ENCODE measurements around the gene CIB4. TPM values are rescaled to one million over a fixed set of nuclear protein-coding genes. Genes with fewer than 3 reads are reported as not detected.
"Not testable (repeated sequence)": the region's sequence is repeated elsewhere in the genome, so short reads cannot be mapped to it uniquely, and the experiment has no call there.

CIB4 gene
- total RNA-seq, 1 donor from 2014 or later: not detected

DNA sequence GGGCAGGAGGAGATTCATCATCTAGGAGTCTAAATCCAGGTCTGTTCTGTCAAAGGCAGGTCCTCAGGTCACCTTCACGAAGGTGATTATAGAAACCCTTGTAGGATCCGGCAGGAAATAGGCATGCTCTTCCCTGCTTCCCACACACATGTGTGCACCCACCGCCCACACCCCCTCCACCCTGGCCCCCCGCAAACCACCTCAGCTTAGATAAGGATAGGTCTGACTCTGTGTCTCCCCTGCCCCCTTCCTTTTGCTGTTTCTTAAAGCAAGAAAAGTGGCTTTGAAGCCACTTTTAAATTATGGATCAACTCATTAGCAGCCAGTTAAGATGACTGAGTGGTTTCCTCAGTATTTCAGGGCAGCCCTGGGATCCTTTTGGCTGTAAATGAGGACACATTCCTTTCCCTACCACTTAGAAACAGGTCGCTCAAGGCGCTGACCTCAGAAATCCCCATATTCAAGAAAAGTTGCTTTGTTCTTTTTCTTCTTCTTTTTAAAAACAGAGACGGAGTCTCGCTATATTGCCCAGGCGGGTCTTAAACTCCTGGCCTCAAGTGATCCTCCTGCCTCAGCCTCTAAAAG lies 14.5 kb upstream of the CIB4 start:
- no peak overlapping the region for H3K4me3 Mint-ChIP-seq (ENCODE audit: unreplicated experiment)
- H3K36me3 Mint-ChIP-seq (ENCODE audit: low read depth): peaks cover 2% of the 10 kb centered on the region
- no peak overlapping the region for H3K27ac Mint-ChIP-seq (ENCODE audit: unreplicated experiment)
- H3K9me3 Mint-ChIP-seq (ENCODE audit: low read depth): peaks cover 10% of the 10 kb centered on the region
- peak; percentile 15 for DNase-seq (ENCODE audit: low spot score)
- H3K4me1 Mint-ChIP-seq (ENCODE audit: low read depth): peaks cover 5% of the 10 kb centered on the region
- TF ChIP-seq, protein P1, sequence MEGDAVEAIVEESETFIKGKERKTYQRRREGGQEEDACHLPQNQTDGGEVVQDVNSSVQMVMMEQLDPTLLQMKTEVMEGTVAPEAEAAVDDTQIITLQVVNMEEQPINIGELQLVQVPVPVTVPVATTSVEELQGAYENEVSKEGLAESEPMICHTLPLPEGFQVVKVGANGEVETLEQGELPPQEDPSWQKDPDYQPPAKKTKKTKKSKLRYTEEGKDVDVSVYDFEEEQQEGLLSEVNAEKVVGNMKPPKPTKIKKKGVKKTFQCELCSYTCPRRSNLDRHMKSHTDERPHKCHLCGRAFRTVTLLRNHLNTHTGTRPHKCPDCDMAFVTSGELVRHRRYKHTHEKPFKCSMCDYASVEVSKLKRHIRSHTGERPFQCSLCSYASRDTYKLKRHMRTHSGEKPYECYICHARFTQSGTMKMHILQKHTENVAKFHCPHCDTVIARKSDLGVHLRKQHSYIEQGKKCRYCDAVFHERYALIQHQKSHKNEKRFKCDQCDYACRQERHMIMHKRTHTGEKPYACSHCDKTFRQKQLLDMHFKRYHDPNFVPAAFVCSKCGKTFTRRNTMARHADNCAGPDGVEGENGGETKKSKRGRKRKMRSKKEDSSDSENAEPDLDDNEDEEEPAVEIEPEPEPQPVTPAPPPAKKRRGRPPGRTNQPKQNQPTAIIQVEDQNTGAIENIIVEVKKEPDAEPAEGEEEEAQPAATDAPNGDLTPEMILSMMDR (IDR thresholded peaks at IDR 0.05): no peak
- H3K27me3 Mint-ChIP-seq (ENCODE audit: low read depth): peaks cover 6% of the 10 kb centered on the region

DNA sequence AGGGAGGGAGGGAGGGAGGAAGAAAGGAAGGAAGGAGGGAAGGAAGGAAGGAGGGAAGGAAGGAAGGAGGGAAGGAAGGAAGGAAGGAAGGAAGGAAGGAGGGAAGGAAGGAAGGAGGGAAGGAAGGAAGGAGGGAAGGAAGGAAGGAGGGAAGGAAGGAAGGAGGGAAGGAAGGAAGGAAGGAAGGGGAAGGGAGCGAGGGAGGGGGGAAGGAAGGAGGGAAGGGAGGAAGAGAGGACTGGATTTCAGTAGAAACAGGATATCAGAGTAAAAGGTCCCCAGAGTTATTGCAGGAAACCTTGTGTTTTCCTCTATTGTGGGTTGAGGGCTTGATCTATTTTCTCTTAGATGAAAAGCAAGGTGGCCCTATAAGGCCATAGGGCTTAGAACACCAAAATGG lies 14.0 kb upstream of the CIB4 start:
- DNase-seq (ENCODE audit: low spot score); H3K9me3 Mint-ChIP-seq (ENCODE audit: low read depth); H3K36me3 Mint-ChIP-seq (ENCODE audit: low read depth); H3K27ac Mint-ChIP-seq (ENCODE audit: unreplicated experiment); H3K4me3 Mint-ChIP-seq (ENCODE audit: unreplicated experiment); H3K4me1 Mint-ChIP-seq (ENCODE audit: low read depth): not testable (repeated sequence)
- peaks cover 11% of the 10 kb centered on the region for H3K27me3 Mint-ChIP-seq (ENCODE audit: low read depth)

DNA sequence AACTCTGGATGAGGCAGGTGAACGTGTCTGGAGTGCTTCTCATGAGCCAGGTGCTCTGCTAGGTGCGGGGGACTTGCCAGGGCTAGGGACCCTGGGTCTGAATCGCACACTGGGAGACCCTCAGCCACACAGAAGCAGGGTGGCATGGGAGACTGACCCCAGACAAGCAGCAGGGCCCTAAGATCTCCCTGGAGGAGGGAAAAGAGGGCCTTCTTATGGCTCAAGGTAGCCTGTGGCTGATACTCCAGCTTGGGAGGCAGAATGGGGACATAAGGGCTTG lies 12.8 kb upstream of the CIB4 start:
- H3K27me3 Mint-ChIP-seq (ENCODE audit: low read depth): peaks cover 16% of the 10 kb centered on the region
- H3K27ac Mint-ChIP-seq (ENCODE audit: unreplicated experiment): no peak overlapping the region
- TF ChIP-seq, protein P1 (IDR thresholded peaks at IDR 0.05): no peak
- H3K4me3 Mint-ChIP-seq (ENCODE audit: unreplicated experiment): no peak overlapping the region
- peaks cover 8% of the 10 kb centered on the region for H3K4me1 Mint-ChIP-seq (ENCODE audit: low read depth)
- H3K36me3 Mint-ChIP-seq (ENCODE audit: low read depth): no peaks in the 10 kb centered on the region
- DNase-seq (ENCODE audit: low spot score): no peak
- H3K9me3 Mint-ChIP-seq (ENCODE audit: low read depth): no peaks in the 10 kb centered on the region

DNA sequence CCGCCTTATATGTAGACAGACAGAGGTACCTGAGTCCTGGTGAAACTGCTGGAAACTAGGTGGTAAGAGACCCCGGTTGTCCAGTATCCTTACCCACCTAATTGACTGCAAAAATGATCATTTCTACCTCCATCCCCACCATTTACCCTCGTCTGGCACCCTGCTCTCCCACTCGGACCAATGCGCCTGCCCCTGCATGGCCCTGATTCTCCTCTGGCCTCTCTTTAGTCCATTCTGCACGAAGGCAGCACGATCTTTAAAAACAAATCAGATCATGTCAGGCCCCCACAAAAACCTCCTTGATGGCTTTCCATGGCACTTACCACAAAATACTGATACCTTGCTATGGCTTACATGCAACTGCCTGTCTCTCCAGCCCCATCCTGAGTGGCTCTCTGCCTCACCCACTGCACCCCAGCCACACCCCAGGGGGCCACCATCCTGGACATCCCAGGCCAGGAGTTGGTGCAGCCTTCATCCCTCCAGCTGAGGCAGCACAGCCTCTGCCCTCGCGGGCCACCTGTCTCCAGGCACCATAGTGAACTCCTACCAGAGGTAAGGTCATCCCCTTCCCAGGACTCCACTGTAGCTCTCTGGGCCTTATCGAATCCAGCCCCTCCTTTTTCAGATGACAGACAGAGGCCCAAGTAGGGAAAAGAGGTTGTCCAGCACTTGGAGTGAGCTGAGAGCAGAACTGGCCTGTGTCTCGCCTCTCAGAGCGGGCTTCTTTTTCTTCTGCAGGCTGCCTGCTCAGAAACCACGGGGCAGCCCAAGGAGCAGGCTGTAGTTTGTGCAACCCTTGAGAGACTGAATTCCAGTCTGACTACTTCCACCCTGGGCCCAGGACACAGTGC lies 12.3 kb upstream of the CIB4 start:
- peak; percentile 60 for DNase-seq (ENCODE audit: low spot score)
- no peak overlapping the region for H3K27ac Mint-ChIP-seq (ENCODE audit: unreplicated experiment)
- TF ChIP-seq, protein P1 (IDR thresholded peaks at IDR 0.05): no peak
- H3K36me3 Mint-ChIP-seq (ENCODE audit: low read depth): no peaks in the 10 kb centered on the region
- peaks cover 8% of the 10 kb centered on the region for H3K4me1 Mint-ChIP-seq (ENCODE audit: low read depth)
- no peaks in the 10 kb centered on the region for H3K9me3 Mint-ChIP-seq (ENCODE audit: low read depth)
- peaks cover 16% of the 10 kb centered on the region for H3K27me3 Mint-ChIP-seq (ENCODE audit: low read depth)
- no peak overlapping the region for H3K4me3 Mint-ChIP-seq (ENCODE audit: unreplicated experiment)

DNA sequence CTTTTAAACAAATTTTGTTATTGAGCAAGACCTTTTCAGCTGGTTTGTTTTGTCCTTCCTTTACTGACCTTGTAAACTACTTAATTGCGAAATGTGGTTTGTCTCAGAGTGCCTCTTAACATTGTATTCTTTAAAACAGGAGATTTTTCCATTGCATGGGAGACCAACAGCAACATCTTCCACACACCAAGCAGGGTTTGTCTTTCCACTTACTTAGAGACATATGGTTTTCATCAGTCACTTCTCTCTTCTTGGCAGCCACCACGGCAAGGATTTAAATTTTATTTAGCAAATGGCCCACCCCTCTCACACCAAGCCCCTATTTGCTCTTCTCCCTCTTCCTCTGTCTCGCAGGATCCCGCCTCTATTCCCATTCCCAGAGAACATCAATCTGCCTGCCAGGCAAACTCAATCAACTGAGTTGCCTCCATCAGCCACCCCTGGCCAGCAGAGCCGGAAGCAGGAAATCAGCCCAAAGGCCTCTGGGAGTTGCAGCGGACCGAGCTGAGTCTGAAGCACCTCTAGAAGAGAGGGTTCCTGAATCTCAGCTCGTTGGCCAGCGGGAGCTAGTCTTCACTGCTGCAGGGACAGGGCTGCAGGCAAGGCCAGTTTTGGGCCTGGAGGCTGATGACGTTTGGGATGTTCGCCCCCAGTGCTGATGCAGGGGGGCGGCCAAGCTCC lies 11.3 kb upstream of the CIB4 start:
- peaks cover 8% of the 10 kb centered on the region for H3K4me1 Mint-ChIP-seq (ENCODE audit: low read depth)
- no peaks in the 10 kb centered on the region for H3K9me3 Mint-ChIP-seq (ENCODE audit: low read depth)
- no peak overlapping the region for H3K27ac Mint-ChIP-seq (ENCODE audit: unreplicated experiment)

More for the DNA sequence above, 11.3 kb upstream of the CIB4 start:
- peaks cover 16% of the 10 kb centered on the region for H3K27me3 Mint-ChIP-seq (ENCODE audit: low read depth)
- H3K4me3 Mint-ChIP-seq (ENCODE audit: unreplicated experiment): no peak overlapping the region
- TF ChIP-seq, protein P1 (IDR thresholded peaks at IDR 0.05): no peak
- peak; percentile 50 for DNase-seq (ENCODE audit: low spot score)
- H3K36me3 Mint-ChIP-seq (ENCODE audit: low read depth): no peaks in the 10 kb centered on the region
